Activated CD4-positive, alpha-beta T cell treated with anti-CD3 and anti-CD28 coated beads for 4 hours (primary cell): ENCODE results near the gene BID.

Source experiments
- DNase-seq, 2 donors: peaks; one replicate each; pipeline ENCODE4 v3.0.0-alpha.2; 2020

BID gene

DNA sequence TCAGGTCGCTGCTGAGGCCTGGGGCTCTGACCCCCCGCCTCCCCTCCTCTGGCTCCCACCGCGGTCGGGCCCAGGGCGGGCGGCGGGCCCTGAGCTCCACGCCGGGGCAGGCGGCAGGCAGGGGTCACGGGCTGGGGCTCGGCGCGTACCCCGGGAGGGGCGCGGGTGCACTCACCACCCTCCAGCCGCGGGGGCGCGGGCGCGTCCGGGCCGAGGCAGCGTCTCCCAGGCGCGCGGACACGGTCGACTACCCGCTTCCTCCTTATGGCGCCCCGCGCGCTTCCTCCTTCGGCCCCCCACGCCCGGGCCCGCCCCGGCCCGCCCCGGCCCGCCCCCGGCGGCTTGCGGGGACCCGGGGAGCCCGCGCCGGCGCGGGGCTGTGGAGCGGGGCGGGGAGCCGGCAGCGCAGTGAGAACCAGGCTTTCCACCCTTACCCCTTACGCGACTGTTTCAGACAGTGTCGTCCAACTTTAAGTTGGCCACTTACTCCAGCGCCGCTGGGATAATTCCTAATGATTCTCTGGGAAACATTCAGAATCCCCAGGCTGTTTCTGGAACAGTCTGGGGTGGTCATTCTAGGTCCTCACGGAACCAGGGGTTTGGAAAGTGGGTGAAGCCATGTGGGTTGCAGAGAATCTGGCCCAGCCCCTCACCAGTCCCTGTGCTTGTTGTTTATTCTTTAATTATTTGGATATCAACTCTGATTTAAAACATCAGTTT lies at the start of gene BID:
Gene BID (minus strand): TSS at position 264 of the 720 bp plus-strand sequence. CDS start 24,353 bp downstream, outside the sequence.
- peak in 1 of 2 donors; percentile 40 for DNase-seq

DNA sequence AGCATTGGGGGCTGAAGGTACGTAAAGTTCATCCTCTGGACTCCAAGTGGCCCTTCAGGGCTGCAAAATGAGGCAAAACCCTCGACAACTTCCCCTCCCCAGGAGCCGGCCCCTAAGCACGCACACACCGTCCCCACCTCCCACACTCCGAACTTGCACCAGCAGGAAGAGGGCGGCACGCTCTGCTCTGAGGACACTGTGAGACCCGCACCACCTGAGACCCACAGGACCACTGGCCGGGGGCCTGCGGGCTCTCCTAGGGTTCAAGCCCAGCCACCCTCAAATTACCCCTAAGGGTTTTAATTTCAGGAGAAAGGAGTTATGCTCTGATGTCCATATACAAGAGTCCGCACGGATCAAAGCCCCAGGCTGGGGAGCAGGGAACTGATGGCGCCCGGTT lies 49.7 kb upstream of the BID start:
- DNase-seq: no peak

GRCh38 chr22:17823226-17823625 lies 49.0 kb upstream of the BID start:
- DNase-seq: no peak

DNA sequence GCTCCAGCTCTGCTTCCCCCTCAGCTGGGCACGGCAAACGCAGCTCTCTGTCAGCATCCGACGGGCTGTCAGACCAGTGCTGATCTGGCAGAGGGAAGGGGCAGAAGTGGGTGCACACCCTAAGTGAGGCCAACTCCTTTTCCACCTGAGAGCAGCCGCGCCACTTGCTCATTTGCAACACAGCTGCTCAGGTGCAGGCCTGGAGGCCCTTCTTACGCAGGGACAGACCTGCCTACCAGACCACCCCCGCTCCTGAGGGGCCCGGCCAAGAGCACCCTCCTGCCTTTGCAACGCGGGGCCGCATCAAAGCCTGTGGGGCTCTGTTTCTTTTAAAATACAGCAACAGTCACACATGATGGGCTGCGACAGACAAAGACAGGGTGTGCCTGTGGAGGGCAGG lies 47.8 kb upstream of the BID start:
- DNase-seq: no peak

- no peak for DNase-seq
Observed at GRCh38 chr22:17820879-17821439, 46.7 kb upstream of the BID start.

- DNase-seq: no peak
Observed at GRCh38 chr22:17818649-17819048, 44.4 kb upstream of the BID start.

GRCh38 chr22:17818180-17818579 lies 43.9 kb upstream of the BID start:
- DNase-seq: no peak

- DNase-seq: no peak
Observed at GRCh38 chr22:17817511-17818065, 43.3 kb upstream of the BID start.

- DNase-seq: no peak
Observed at GRCh38 chr22:17817079-17817478, 42.8 kb upstream of the BID start.

- no peak for DNase-seq
Observed at GRCh38 chr22:17816649-17817048, 42.4 kb upstream of the BID start.

DNA sequence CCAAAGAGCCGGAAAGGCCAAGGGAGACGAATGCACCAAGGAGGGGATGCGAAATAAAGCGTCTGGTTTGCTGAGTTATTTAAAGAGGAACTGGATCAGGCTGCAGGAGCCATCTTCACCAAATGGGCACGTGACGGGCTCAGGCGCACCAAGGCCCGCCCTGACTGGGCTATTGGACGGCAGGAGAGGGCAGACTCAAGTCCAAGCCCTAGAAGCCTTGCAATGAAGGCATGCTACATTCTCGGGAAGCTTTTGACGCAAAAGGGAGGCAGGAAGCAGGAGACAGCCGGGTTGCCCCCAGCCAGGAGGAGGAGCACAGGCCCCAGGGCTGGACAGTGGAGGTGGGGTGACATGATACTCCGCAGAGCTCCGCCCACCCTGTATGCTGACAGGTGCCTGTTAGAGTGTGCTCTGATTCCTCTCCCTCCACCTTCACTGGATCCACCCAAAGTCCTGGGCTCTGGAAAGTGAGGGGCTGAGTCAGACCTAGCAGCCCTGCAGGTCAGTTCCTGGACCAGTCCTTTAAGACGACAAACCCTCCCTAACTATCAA lies 41.5 kb upstream of the BID start:
- DNase-seq: no peak

- no peak for DNase-seq
Observed at GRCh38 chr22:17814830-17815229, 40.6 kb upstream of the BID start.

DNA sequence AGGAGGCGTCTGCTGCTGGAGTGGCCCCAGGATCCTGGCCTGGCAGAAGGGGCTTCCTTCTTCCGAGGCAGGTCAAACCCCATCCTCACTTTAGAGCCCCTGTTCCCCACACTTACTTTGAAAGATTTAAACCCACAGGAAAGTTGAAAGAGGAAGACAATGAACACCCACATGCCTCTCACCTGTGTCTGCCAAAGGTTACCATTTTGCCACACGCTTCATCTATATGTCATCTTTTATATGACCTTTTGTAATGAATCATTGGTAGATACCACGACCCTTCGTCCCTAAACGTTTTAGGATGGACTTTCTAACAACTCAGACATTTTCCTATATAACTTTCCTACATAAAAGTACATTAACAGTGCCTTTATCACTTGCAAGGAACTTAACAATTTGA lies 39.8 kb upstream of the BID start:
- DNase-seq: no peak

GRCh38 chr22:17811119-17811518 lies 36.9 kb upstream of the BID start:
- DNase-seq: no peak

- no peak for DNase-seq
Observed at GRCh38 chr22:17810570-17811116, 36.4 kb upstream of the BID start.

DNA sequence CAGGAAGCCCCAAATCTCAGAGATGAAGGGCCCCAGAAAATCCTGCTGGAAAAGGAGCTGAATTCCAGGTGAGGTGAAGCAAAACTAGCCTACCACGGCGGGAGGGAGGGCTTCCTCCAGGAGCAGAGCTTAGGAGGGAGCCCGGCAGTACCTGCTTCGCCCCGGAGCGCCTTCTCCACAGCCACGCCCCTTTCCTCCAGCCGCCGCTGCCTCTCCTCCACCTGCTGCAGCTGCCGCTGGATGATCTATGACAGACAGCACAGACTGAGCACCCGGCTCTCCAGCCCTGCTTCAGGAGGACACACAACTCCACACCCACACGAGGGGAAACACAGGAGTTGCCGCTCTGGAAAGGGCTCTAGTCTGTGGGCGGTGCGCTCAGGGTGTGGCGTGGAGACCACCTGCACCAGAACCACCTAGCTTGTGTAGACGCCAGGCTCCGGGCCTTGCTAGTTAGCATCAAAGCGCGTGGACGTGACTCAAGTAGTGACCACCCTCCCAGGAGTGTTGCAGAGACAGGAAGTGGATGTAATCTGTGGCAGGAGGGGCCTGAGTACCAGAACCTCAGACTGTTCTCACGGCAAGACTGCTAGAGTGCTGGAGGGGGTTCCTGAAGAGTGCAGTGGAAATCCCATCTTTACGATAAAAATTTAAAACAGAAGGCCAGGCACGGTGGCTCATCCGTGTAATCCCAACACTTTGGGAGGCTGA lies 34.6 kb upstream of the BID start:
- DNase-seq: no peak

- DNase-seq: no peak
Observed at GRCh38 chr22:17807578-17808410, 33.5 kb upstream of the BID start.

- DNase-seq: no peak
Observed at GRCh38 chr22:17807086-17807485, 32.8 kb upstream of the BID start.

GRCh38 chr22:17806437-17806836 lies 32.2 kb upstream of the BID start:
- no peak for DNase-seq

DNA sequence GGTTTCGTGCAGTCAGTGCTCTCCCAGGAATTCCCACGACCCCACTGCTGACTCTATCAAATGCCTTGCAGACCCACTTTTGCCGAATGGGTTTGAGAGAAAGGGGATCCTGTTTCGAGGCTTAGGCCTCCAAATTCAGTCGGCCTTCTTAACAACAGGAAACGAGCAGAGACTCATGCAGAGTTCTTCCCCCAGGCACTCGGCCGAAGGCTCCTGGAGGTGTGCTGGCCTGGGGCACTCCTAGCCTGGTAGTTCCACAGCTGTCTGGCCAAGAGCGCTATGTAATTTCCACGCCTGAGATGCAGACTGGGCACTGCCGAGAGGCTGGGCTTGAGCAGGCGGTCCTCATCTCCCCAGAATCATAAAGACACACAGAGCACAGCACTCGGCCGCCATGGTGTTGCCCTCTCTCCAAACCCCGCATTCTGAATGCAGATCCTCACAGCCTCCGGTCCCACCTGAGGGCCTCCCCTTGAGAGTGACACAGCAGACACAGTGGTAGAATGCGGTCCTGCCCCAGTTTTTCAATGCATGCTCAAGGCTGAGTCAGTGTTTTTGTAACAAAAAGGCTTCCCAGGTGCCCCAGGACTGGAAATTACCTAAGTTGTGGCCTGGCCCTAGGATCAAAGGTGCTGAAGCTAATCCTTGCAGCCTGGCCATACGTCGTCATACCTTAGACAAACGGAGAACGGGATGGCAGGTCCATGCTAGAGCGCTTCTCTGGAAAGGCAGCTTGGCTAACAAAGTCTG lies 30.2 kb upstream of the BID start:
- no peak for DNase-seq

GRCh38 chr22:17803609-17804270 lies 29.5 kb upstream of the BID start:
- DNase-seq: no peak
